H1 (cell line): Measurements from ENCODE around the gene P2RY1. TPM values are rescaled to one million over a fixed set of nuclear protein-coding genes. Genes with fewer than 3 reads are reported as not detected.

Experiments used
- CTCF ChIA-PET: fragments of 300-600 bp; sonication (Branson Sonifier 250); formaldehyde crosslinking; loops from one replicate; lab custom pipeline; 2021; ENCODE audit not compliant: partially characterized antibody; lab: Charles Lee
- POLR2A ChIA-PET: fragments of 300-600 bp; sonication (Branson Sonifier 250); formaldehyde crosslinking; loops from one replicate; lab custom pipeline; 2021; ENCODE audit warnings: inconsistent platforms; ENCODE audit not compliant: partially characterized antibody; lab: Charles Lee
- DNase-seq, 2 experiments: peaks; one replicate each; pipeline versions ENCODE4 v3.0.0 to v3.0.0-alpha.2; 2010 to 2022; ENCODE audit warnings: low spot score in 2 of 2, low read depth in 1 of 2, mixed read lengths in 1 of 2
- FAIRE-seq: peaks from 2 replicates; lab custom pipeline; 2011; peaks lifted over from hg19 to GRCh38; lab: Jason Lieb, UNC
- H2AFZ ChIP-seq: 2 replicates; pipeline ENCODE4 v1.8.1; 2012; ENCODE audit warnings: low read length, inconsistent platforms
- H2AK5ac ChIP-seq: 2 replicates; pipeline ENCODE4 v1.6.1; 2013; ENCODE audit warnings: low read depth, low read length
- H2BK120ac ChIP-seq: replicated peaks from 2 replicates; pipeline ENCODE3; 2013; ENCODE audit warnings: low read depth, low read length, inconsistent platforms
- H2BK12ac ChIP-seq: 2 replicates; pipeline ENCODE4 v1.6.1; 2013; ENCODE audit warnings: low read depth, low read length
- H2BK15ac ChIP-seq: 2 replicates; pipeline ENCODE4 v1.6.1; 2013; ENCODE audit warnings: low read length
- H2BK20ac ChIP-seq: 2 replicates; pipeline ENCODE4 v1.6.1; 2013; ENCODE audit warnings: low read length
- H2BK5ac ChIP-seq: 2 replicates; pipeline ENCODE4 v1.6.1; 2013; ENCODE audit warnings: low read depth, low read length
- H3K14ac ChIP-seq: 2 replicates; pipeline ENCODE4 v1.6.1; 2013; ENCODE audit warnings: inconsistent platforms; ENCODE audit not compliant: insufficient read length
- H3K18ac ChIP-seq: 2 replicates; pipeline ENCODE4 v1.6.1; 2013; ENCODE audit warnings: low read length; ENCODE audit errors: extremely low read depth
- H3K23ac ChIP-seq: 2 replicates; pipeline ENCODE4 v1.6.1; 2013; ENCODE audit warnings: inconsistent platforms; ENCODE audit not compliant: insufficient read length
- H3K23me2 ChIP-seq: 2 replicates; pipeline ENCODE4 v1.6.1; 2013; ENCODE audit warnings: low read depth, low read length
- H3K27ac ChIP-seq: 2 replicates; pipeline ENCODE4 v1.6.1; 2011; ENCODE audit warnings: low read depth, low read length, inconsistent platforms
- H3K27me3 ChIP-seq, 4 experiments: replicated peaks in 1 of 4; 1 replicate in 1 of 4; 2 replicates in 3 of 4; pipeline versions ENCODE4 v1.6.1 to v1.8.1; 2011 to 2013; ENCODE audit warnings: low read length in 3 of 4, mild to moderate bottlenecking in 3 of 4, inconsistent platforms in 2 of 4, mixed read lengths in 2 of 4, moderate library complexity in 1 of 4; ENCODE audit not compliant: control insufficient read depth in 3 of 4, insufficient read depth in 3 of 4; ENCODE audit errors: extremely low read depth in 1 of 4
- H3K36me3 ChIP-seq, 4 experiments: 2 replicates each; pipeline versions ENCODE4 v1.6.1 to v1.8.1; 2011 to 2013; ENCODE audit warnings: mild to moderate bottlenecking in 4 of 4, low read length in 3 of 4, moderate library complexity in 2 of 4, control low read depth in 1 of 4, inconsistent platforms in 1 of 4; ENCODE audit not compliant: insufficient read depth in 4 of 4, control insufficient read depth in 2 of 4
- H3K4ac ChIP-seq: replicated peaks from 2 replicates; pipeline ENCODE3; 2013; ENCODE audit warnings: low read length, low read depth, mixed read lengths, inconsistent platforms; ENCODE audit not compliant: insufficient read length
- H3K4me1 ChIP-seq, 4 experiments: replicated peaks in 1 of 4; 1 replicate in 1 of 4; 2 replicates in 3 of 4; pipeline versions ENCODE4 v1.6.1 to v1.8.1; 2011 to 2013; ENCODE audit warnings: low read length in 3 of 4, inconsistent platforms in 2 of 4, mixed read lengths in 1 of 4; ENCODE audit not compliant: insufficient read depth in 4 of 4, control insufficient read depth in 3 of 4
- H3K4me2 ChIP-seq, 2 experiments: 2 replicates each; pipeline versions ENCODE4 v1.6.1 to v1.8.1; 2011 to 2013; ENCODE audit warnings: low read depth in 2 of 2, low read length in 2 of 2, control low read depth in 1 of 2, inconsistent platforms in 1 of 2, mild to moderate bottlenecking in 1 of 2; ENCODE audit not compliant: insufficient read depth in 1 of 2
- H3K4me3 ChIP-seq, 4 experiments: fragments of 200-600, 300-600 bp in 1 of 4; sonication (generic), shearing (Covaris generic), sonication (Bioruptor Twin) in 1 of 4; 2 replicates each; pipeline versions ENCODE4 v1.5.1 to v1.8.1; 2011 to 2016; ENCODE audit warnings: low read length in 4 of 4, low read depth in 3 of 4, control low read depth in 2 of 4, inconsistent platforms in 2 of 4, mild to moderate bottlenecking in 2 of 4, mixed read lengths in 1 of 4, moderate library complexity in 1 of 4; ENCODE audit not compliant: insufficient read depth in 2 of 4; ENCODE audit errors: extremely low read depth in 1 of 4
- H3K56ac ChIP-seq: replicated peaks from 2 replicates; pipeline ENCODE3; 2013; ENCODE audit warnings: low read depth, mild to moderate bottlenecking, mixed read lengths, low read length, inconsistent platforms; ENCODE audit not compliant: insufficient read length
- H3K79me1 ChIP-seq: 2 replicates; pipeline ENCODE4 v1.6.1; 2013; ENCODE audit warnings: low read depth, low read length, control low read depth
- H3K79me2 ChIP-seq, 2 experiments: 2 replicates each; pipeline versions ENCODE4 v1.6.1 to v1.8.1; 2012 to 2013; ENCODE audit warnings: low read length in 2 of 2, mild to moderate bottlenecking in 2 of 2, inconsistent platforms in 1 of 2; ENCODE audit not compliant: insufficient read depth in 2 of 2, control insufficient read depth in 1 of 2
- H3K9ac ChIP-seq, 4 experiments: replicated peaks in 1 of 4; 1 replicate in 1 of 4; 2 replicates in 3 of 4; pipeline versions ENCODE4 v1.6.1 to v1.8.1; 2011 to 2013; ENCODE audit warnings: low read depth in 3 of 4, low read length in 3 of 4, control low read depth in 2 of 4, mild to moderate bottlenecking in 2 of 4, moderate library complexity in 2 of 4, inconsistent platforms in 1 of 4; ENCODE audit errors: extremely low read depth in 1 of 4
- H3K9me3 ChIP-seq, 2 experiments: 2 replicates each; pipeline versions ENCODE4 v1.6.1 to v1.8.1; 2012 to 2013; ENCODE audit warnings: mild to moderate bottlenecking in 2 of 2, moderate library complexity in 2 of 2, control low read depth in 1 of 2, inconsistent platforms in 1 of 2, low read depth in 1 of 2, low read length in 1 of 2, mixed read lengths in 1 of 2; ENCODE audit not compliant: insufficient read depth in 2 of 2
- H4K20me1 ChIP-seq, 2 experiments: replicated peaks in 1 of 2; 2 replicates each; pipeline versions ENCODE3 to v1.8.1; 2011 to 2013; ENCODE audit warnings: inconsistent platforms in 2 of 2, low read length in 2 of 2, mild to moderate bottlenecking in 1 of 2; ENCODE audit not compliant: insufficient read depth in 2 of 2, control insufficient read depth in 1 of 2
- H4K5ac ChIP-seq: 2 replicates; pipeline ENCODE4 v1.6.1; 2013; ENCODE audit warnings: low read length, low read depth, mixed read lengths, inconsistent platforms; ENCODE audit not compliant: insufficient read length
- H4K8ac ChIP-seq: 2 replicates; pipeline ENCODE4 v1.8.0; 2013; ENCODE audit warnings: mild to moderate bottlenecking, moderate library complexity, low read length, inconsistent platforms; ENCODE audit not compliant: insufficient read depth; ENCODE audit errors: extremely low read depth
- H4K91ac ChIP-seq: replicated peaks from 2 replicates; pipeline ENCODE3; 2013; ENCODE audit warnings: low read length, mixed read lengths, inconsistent platforms; ENCODE audit not compliant: insufficient read length
- KDM1A ChIP-seq: fragments of 200-600, 300-600 bp; sonication (generic); IDR thresholded peaks from 2 replicates; pipeline ENCODE4 v1.7.1; 2016; ENCODE audit warnings: mild to moderate bottlenecking, low read length, borderline replicate concordance
- RAD21 ChIP-seq, 2 experiments: IDR thresholded peaks in 1 of 2; conservative IDR thresholded peaks in 1 of 2; 2 replicates each; pipeline ENCODE4 v1.6.1; 2011; ENCODE audit warnings: low read depth in 2 of 2, low read length in 2 of 2, improper control_type of control experiment in 1 of 2, inconsistent platforms in 1 of 2, mild to moderate bottlenecking in 1 of 2, moderate library complexity in 1 of 2
- SIN3A ChIP-seq, 2 experiments: IDR thresholded peaks in 1 of 2; conservative IDR thresholded peaks in 1 of 2; 2 replicates each; pipeline ENCODE4 v1.6.1; 2011 to 2012; ENCODE audit warnings: low read length in 2 of 2, improper control_type of control experiment in 1 of 2, low read depth in 1 of 2, mild to moderate bottlenecking in 1 of 2
- WGBS, 2 experiments: shearing (Covaris generic) in 1 of 2; methylation state at CpG; one replicate each; pipeline versions ENCODE4 v1.1.6 to v1.1.7; 2013 to 2015; ENCODE audit warnings: low lambda C conversion rate in 2 of 2, mixed read lengths in 2 of 2, inconsistent platforms in 1 of 2, low coverage in 1 of 2, missing lambda C conversion rate in 1 of 2; ENCODE audit not compliant: insufficient replicate concordance in 2 of 2, insufficient coverage in 1 of 2, insufficient read length in 1 of 2; ENCODE audit errors: extremely low coverage in 1 of 2, missing lambda C conversion rate in 1 of 2; 5-methylcytosine and 5-hydroxymethylcytosine counted together
- polyA plus RNA-seq, 7 experiments: library from polyadenylated mRNA; depleted of rRNA in 3 of 7; stranded (reverse) in 5 of 7; unstranded in 2 of 7; fragments of >200 nt in 5 of 7; fragments of 200-250 nt in 2 of 7; gene quantifications; 1 replicate in 5 of 7; 2 replicates in 1 of 7; 4 replicates in 1 of 7; pipeline versions ENCODE4 v1.2.1 to v1.2.3, GENCODE V29; 2011 to 2013; ENCODE audit warnings: missing spikeins in 2 of 7, mixed read lengths in 2 of 7
- total RNA-seq: library from RNA; stranded (reverse); fragmentation: NEBNext Ultra II Directional; extraction: Animal tissue kit (Norgen Biotek cat#: 25700); gene quantifications from 2 replicates; pipeline ENCODE4 v1.2.1, GENCODE V29; 2021
- TF ChIP-seq, protein P1 (sequence below), 3 experiments: IDR thresholded peaks; 1 replicate in 2 of 3; 2 replicates in 1 of 3; pipeline versions ENCODE4 v1.5.1 to v1.6.1; 2011; ENCODE audit warnings: low read length in 3 of 3, mild to moderate bottlenecking in 3 of 3, inconsistent platforms in 2 of 3, low read depth in 1 of 3, moderate library complexity in 1 of 3; ENCODE audit not compliant: insufficient read depth in 1 of 3; ENCODE audit errors: control extremely low read depth in 1 of 3

The P2RY1 gene
- total and polyA plus RNA-seq, 2 of the 8 experiments (the other 6 are each of a cell fraction or from before 2014, with no cell fraction given) = 6.5 to 28.3 TPM

- H2AK5ac ChIP-seq = no peak overlapping the region
- peaks cover 0 to 5% (median 2%) of the 10 kb centered on the region in 4 experiments; a peak in 3 of 7 replicates for H3K4me1 ChIP-seq
- H2BK15ac ChIP-seq = no peak overlapping the region
- H3K79me2 ChIP-seq = peaks cover 0 to 36% of the 10 kb centered on the region in 2 experiments; a peak in 3 of 4 replicates
- peaks cover 8% of the 10 kb centered on the region for H3K23me2 ChIP-seq
- H3K4me2 ChIP-seq = peak overlapping the region; percentile 75 to 80
- peak overlapping the region; percentile 55; the same call in 1 of the 2 replicates for H2BK5ac ChIP-seq
- H4K20me1 ChIP-seq = peaks cover 3 to 8% of the 10 kb centered on the region in 2 experiments
- no peaks in the 10 kb centered on the region for H3K9me3 ChIP-seq
- peak overlapping the region in 3 of 4 experiments; percentile 3 to 80 (median 76); a peak in 1 of 7 replicates for H3K9ac ChIP-seq
- 16% methylated on average over 17 of the region's 17 CpGs; no CpG with 5 or more reads in 1 of the 2 experiments for WGBS, 2 experiments
- peak overlapping the region; percentile 83 for H2AFZ ChIP-seq
- H4K91ac ChIP-seq = peak overlapping the region; percentile 54
- DNase-seq (no peak), FAIRE-seq (no peak)
- H3K4ac ChIP-seq = peak overlapping the region; percentile 83
- CTCF ChIA-PET = interaction anchor here (0.6 to 1.9 kb wide), 19 partner anchors 11 to 382 kb away, joined by 3 to 6 read pairs (median 4); no protein-coding TSS in a partner anchor
- H3K18ac ChIP-seq = peak overlapping the region; percentile 51; the same call in 1 of the 2 replicates
- H3K27me3 ChIP-seq = peaks cover 0 to 11% (median 5%) of the 10 kb centered on the region in 4 experiments; a peak in 5 of 7 replicates
- H4K5ac ChIP-seq = peak overlapping the region; percentile 47
- TF ChIP-seq SIN3A (conservative IDR thresholded peaks at IDR 0.05 in 1 of 2, IDR thresholded peaks at IDR 0.05 in 1 of 2; ENCODE audit: low read depth in 1 of 2, low read length in 2 of 2) (peak in 1 of 2 experiments; percentile 5; a peak in 1 of 4 replicates), RAD21 (IDR thresholded peaks at IDR 0.05 in 1 of 2, conservative IDR thresholded peaks at IDR 0.05 in 1 of 2; ENCODE audit: low read depth in 2 of 2, low read length in 2 of 2) (peak; percentile 9; a peak in 3 of 4 replicates), KDM1A (no peak)
- TF ChIP-seq, protein P1, sequence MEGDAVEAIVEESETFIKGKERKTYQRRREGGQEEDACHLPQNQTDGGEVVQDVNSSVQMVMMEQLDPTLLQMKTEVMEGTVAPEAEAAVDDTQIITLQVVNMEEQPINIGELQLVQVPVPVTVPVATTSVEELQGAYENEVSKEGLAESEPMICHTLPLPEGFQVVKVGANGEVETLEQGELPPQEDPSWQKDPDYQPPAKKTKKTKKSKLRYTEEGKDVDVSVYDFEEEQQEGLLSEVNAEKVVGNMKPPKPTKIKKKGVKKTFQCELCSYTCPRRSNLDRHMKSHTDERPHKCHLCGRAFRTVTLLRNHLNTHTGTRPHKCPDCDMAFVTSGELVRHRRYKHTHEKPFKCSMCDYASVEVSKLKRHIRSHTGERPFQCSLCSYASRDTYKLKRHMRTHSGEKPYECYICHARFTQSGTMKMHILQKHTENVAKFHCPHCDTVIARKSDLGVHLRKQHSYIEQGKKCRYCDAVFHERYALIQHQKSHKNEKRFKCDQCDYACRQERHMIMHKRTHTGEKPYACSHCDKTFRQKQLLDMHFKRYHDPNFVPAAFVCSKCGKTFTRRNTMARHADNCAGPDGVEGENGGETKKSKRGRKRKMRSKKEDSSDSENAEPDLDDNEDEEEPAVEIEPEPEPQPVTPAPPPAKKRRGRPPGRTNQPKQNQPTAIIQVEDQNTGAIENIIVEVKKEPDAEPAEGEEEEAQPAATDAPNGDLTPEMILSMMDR (IDR thresholded peaks at IDR 0.05; ENCODE audit: control extremely low read depth in 1 of 3, insufficient read depth in 1 of 3, low read depth in 1 of 3, low read length in 3 of 3) = peak in 1 of 3 experiments; percentile 29; a peak in 1 of 4 replicates
- H3K79me1 ChIP-seq = no peaks in the 10 kb centered on the region
- H3K56ac ChIP-seq = peak overlapping the region; percentile 90
- H4K8ac ChIP-seq = peak overlapping the region; percentile 53; the same call in 1 of the 2 replicates
- no peaks in the 10 kb centered on the region for H3K36me3 ChIP-seq
- H2BK20ac ChIP-seq = no peak overlapping the region
- peak overlapping the region; percentile 72 to 86 (median 74) for H3K4me3 ChIP-seq
- H3K23ac ChIP-seq = no peak overlapping the region
- H3K27ac ChIP-seq = peak overlapping the region; percentile 40; the same call in 1 of the 2 replicates
- no peak overlapping the region for H3K14ac ChIP-seq
- 0 out of 2 replicates have a peak overlapping the region, but pooled peaks have one; percentile 17 for H2BK12ac ChIP-seq
- POLR2A ChIA-PET = interaction anchor here (1.0 to 2.4 kb wide), 6 partner anchors 10 to 225 kb away, joined by 3 to 10 read pairs (median 3); no protein-coding TSS in a partner anchor
- H2BK120ac ChIP-seq = no peak overlapping the region
Measured at GRCh38 chr3:152834191-152834775, 648 bp upstream of the P2RY1 start.
